Heart left ventricle (tissue), 16 donors: ENCODE measurements around the gene BTN1A1. TPM values are rescaled to one million over a fixed set of nuclear protein-coding genes. Genes with fewer than 3 reads are reported as not detected.

Experiments used
- ATAC-seq, 4 donors: fragments of 200-7000 bp; cut with Tn5 transposase; one replicate each; pipeline ENCODE4 v1.9.1; 2020 to 2022; ENCODE audit warnings: moderate library complexity in 4 of 4, mild to moderate bottlenecking in 3 of 4, moderate number of reproducible peaks in 1 of 4
- DNase-seq, 5 donors: peaks; one replicate each; pipeline ENCODE4 v3.0.0-alpha.2; 2020
- H3K27ac ChIP-seq, 12 donors: fragments of 200-600 bp; sonication (generic) in 4 of 12; one replicate each; pipeline versions ENCODE4 v1.5.0 to v1.8.0; 2016 to 2022; ENCODE audit warnings: mild to moderate bottlenecking in 2 of 12
- H3K27me3 ChIP-seq, 9 donors: fragments of 200-600 bp; sonication (generic) in 2 of 9; one replicate each; pipeline versions ENCODE4 v1.5.1 to v1.8.0; 2016 to 2022; ENCODE audit warnings: mild to moderate bottlenecking in 3 of 9
- H3K36me3 ChIP-seq, 9 donors: fragments of 200-600 bp; sonication (generic) in 2 of 9; one replicate each; pipeline versions ENCODE4 v1.5.0 to v1.8.0; 2018 to 2022; ENCODE audit warnings: mild to moderate bottlenecking in 2 of 9
- H3K4me1 ChIP-seq, 12 donors: fragments of 200-600 bp; sonication (generic) in 4 of 12; one replicate each; pipeline versions ENCODE4 v1.5.0 to v1.8.0; 2016 to 2022; ENCODE audit warnings: mild to moderate bottlenecking in 3 of 12
- H3K4me3 ChIP-seq, 12 donors: fragments of 200-600 bp; sonication (generic) in 4 of 12; one replicate each; pipeline versions ENCODE4 v1.5.0 to v1.8.0; 2017 to 2022; ENCODE audit warnings: mild to moderate bottlenecking in 9 of 12, moderate library complexity in 4 of 12
- H3K9me3 ChIP-seq, 12 donors: fragments of 200-600 bp; sonication (generic) in 4 of 12; one replicate each; pipeline versions ENCODE4 v1.5.0 to v1.8.0; 2016 to 2022; ENCODE audit warnings: mild to moderate bottlenecking in 1 of 12
- POLR2A ChIP-seq, 2 donors: fragments of 450-650 bp; IDR thresholded peaks; one replicate each; pipeline ENCODE4 v1.6.1; 2017; ENCODE audit warnings: antibody characterized with exemption in 2 of 2, mild to moderate bottlenecking in 2 of 2, moderate library complexity in 2 of 2
- WGBS, 4 donors: extraction: QIAGEN DNeasy Blood & Tissue Kit in 2 of 4; methylation state at CpG; one replicate each; pipeline versions ENCODE4 v1.1.5 to v1.1.7; 2013 to 2018; 5-methylcytosine and 5-hydroxymethylcytosine counted together
- intact Hi-C, 10 donors: fragments of 100-400 bp; cut with DNase I; formaldehyde crosslinking; loops; one replicate each; pipeline versions ENCODE4 v1.11.1 to v1.14.2; 2022
- polyA plus RNA-seq, 2 donors: library from polyadenylated mRNA; stranded (reverse); fragments of 200-250 nt; gene quantifications; one replicate each; pipeline ENCODE4 v1.2.3, GENCODE V29; 2013
- total RNA-seq, 9 donors: library from RNA; depleted of rRNA in 2 of 9; stranded (reverse); fragments of >200 nt in 2 of 9; fragmentation: NEBNext Ultra II Directional in 3 of 9; extraction: Animal tissue kit (Norgen Biotek cat#: 25700) in 3 of 9; gene quantifications; one replicate each; pipeline versions ENCODE4 v1.1.0 to v1.2.4, GENCODE V29; 2016 to 2023
- TF ChIP-seq, protein P1 (sequence below), 12 donors: fragments of 200-600 bp; sonication (generic) in 4 of 12; IDR thresholded peaks; one replicate each; pipeline versions ENCODE4 v1.5.0 to v1.8.0; 2018 to 2022; ENCODE audit warnings: antibody characterized with exemption in 12 of 12, mild to moderate bottlenecking in 5 of 12
- donor health status: ischemic (EF 13 %, LVEDD 7.1; RV severe dilation, severe dysfunction).
- donor health status: healthy with polysubstance abuse.
- donor health status: DM: no; HTN: yes; CAD: no.
- donor health status: DM: no; HTN: no; CAD: no.
- donor health status: ischemic (EF 25% LVEDD 6.9; RV normal size, moderate dysfunction).
- donor health status: ischemic (EF 25% LVEDD 5.7; RV mildly dilated, moderate dysfunction).
- donor health status: healthy.
- donor health status: DM: yes; HTN: yes; CAD: no.
- donor health status: ischemic (EF 35%, LVEDD 5.7; RV mildly dilated, moderate dysfunction).
- donor health status: nonischemic (EF 11% LVEDD 7.7; RV severe dilation, severe dysfunction).
- donor health status: DM: yes; HTN: yes; CAD: no.
- donor health status: PGD.
- donor health status: ischemic (EF 29% LVEDD 5.4; RV normal size, mild dysfunction).
- donor health status: nonischemic (EF 23%, LVEDD 6.1; RV moderate dilation, normal function).

Gene BTN1A1
- total and polyA plus RNA-seq, 11 donors = not detected

DNA sequence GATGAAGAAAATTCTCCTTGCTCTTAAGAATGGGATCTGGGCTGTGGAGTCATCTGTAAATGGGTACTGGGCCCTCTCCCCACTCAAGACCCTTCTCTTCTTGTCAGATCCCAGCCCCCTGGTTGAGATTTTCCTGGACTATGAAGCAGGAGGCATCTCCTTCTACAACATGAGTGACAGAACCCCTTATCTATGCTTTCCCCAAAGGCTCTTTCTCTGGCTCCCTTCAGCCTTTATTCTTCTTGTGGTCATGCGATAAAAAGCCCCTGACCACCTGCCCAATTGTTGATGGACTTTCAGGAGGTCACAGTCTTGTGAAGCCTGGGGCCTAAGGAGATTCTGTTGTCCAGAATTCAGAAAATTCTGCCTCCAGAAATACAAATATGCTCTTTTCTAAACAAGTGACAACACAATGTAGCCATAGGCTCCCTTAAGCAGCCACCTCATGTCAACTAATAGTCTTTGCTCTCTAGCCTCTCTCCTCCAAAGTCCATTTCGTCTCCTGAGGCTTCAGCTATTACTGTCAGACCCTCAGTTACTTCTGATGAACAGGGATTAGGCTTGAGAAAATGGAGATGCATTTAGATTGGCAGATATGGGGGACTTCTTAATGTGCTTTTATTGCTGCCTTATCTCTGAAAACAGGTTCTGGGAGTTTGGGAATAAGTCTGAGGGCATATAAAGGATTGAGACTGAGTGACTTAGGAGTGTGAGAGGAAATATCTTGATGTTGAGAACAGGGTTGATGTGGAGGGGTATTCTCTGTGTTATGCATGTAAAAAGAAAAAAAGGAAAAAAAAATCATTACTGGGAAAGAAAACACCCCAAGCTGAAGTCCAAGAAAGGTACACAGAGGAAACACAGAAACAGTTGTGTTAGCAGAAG, 21.8 kb upstream of the BTN1A1 start:
- H3K36me3 ChIP-seq = no peaks in the 10 kb centered on the region
- TF ChIP-seq, protein P1, sequence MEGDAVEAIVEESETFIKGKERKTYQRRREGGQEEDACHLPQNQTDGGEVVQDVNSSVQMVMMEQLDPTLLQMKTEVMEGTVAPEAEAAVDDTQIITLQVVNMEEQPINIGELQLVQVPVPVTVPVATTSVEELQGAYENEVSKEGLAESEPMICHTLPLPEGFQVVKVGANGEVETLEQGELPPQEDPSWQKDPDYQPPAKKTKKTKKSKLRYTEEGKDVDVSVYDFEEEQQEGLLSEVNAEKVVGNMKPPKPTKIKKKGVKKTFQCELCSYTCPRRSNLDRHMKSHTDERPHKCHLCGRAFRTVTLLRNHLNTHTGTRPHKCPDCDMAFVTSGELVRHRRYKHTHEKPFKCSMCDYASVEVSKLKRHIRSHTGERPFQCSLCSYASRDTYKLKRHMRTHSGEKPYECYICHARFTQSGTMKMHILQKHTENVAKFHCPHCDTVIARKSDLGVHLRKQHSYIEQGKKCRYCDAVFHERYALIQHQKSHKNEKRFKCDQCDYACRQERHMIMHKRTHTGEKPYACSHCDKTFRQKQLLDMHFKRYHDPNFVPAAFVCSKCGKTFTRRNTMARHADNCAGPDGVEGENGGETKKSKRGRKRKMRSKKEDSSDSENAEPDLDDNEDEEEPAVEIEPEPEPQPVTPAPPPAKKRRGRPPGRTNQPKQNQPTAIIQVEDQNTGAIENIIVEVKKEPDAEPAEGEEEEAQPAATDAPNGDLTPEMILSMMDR (IDR thresholded peaks at IDR 0.05) = no peak
- TF ChIP-seq POLR2A (IDR thresholded peaks at IDR 0.05) = no peak
- no peak overlapping the region for H3K4me3 ChIP-seq
- no peaks in the 10 kb centered on the region for H3K9me3 ChIP-seq
- ATAC-seq (no peak), DNase-seq (no peak)
- 91 to 100% (median 95%) methylated on average over 2 of the region's 2 CpGs for WGBS, 4 donors
- intact Hi-C loops = loop anchor here in 2 of 10 donors (5.0 kb wide), 1 partner anchor 39 kb away; no protein-coding TSS in a partner anchor
- no peaks in the 10 kb centered on the region for H3K27me3 ChIP-seq
- H3K27ac ChIP-seq = peak overlapping the region in 4 of 12 donors; percentile 20 to 97 (median 46)
- H3K4me1 ChIP-seq = peaks cover 0 to 70% (median 7%) of the 10 kb centered on the region in 12 donors

- ATAC-seq (no peak), DNase-seq (no peak)
- WGBS, 4 donors = 73 to 84% (median 76%) methylated on average over 3 of the region's 3 CpGs
- TF ChIP-seq, protein P1 (IDR thresholded peaks at IDR 0.05) = no peak
- no peak for TF ChIP-seq POLR2A (IDR thresholded peaks at IDR 0.05)
- H3K36me3 ChIP-seq = no peaks in the 10 kb centered on the region
- H3K9me3 ChIP-seq = no peaks in the 10 kb centered on the region
- peak overlapping the region in 2 of 12 donors; percentile 15 to 97 for H3K27ac ChIP-seq
- no peaks in the 10 kb centered on the region for H3K27me3 ChIP-seq
- H3K4me3 ChIP-seq = no peak overlapping the region
- intact Hi-C loops = loop anchor here in 2 of 10 donors (5.0 kb wide), 1 partner anchor 38 kb away; no protein-coding TSS in a partner anchor
- H3K4me1 ChIP-seq = peaks cover 0 to 67% (median 7%) of the 10 kb centered on the region in 12 donors
These were observed 21.2 kb upstream of the BTN1A1 start for GRCh38 chr6:26478985-26479278.

DNA sequence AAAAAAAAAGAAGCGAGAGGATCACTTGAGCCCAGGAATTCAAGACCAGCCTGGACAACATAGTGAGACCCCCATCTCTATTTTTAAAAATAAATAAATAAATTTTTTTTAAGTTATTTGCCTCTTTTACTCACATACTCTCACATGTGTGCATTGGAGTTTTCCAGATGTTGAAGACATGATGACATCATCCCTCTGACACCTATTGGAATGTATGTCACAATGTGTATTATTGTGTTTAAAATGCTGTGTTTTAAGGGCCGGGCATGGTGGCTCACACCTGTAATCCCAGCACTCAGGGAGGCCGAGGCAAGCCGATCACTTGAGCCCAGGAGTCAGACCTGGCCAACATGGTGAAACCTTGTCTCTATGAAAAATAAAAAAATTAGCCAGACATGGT, 17.8 kb upstream of the BTN1A1 start:
- TF ChIP-seq POLR2A (IDR thresholded peaks at IDR 0.05) = no peak
- TF ChIP-seq, protein P1 (IDR thresholded peaks at IDR 0.05) = no peak
- 93 to 96% (median 95%) methylated on average over 4 of the region's 4 CpGs for WGBS, 4 donors
- H3K27me3 ChIP-seq = no peaks in the 10 kb centered on the region
- no peak for DNase-seq
- peaks cover 0 to 4% (median 0%) of the 10 kb centered on the region in 12 donors for H3K9me3 ChIP-seq
- intact Hi-C loops = no loop called here
- no peak overlapping the region for H3K4me3 ChIP-seq
- no peaks in the 10 kb centered on the region for H3K36me3 ChIP-seq
- no peak overlapping the region for H3K27ac ChIP-seq
- ATAC-seq = no peak
- H3K4me1 ChIP-seq = peaks cover 0 to 37% (median 0%) of the 10 kb centered on the region in 12 donors

- no peaks in the 10 kb centered on the region for H3K36me3 ChIP-seq
- peaks cover 0 to 23% (median 0%) of the 10 kb centered on the region in 12 donors for H3K4me1 ChIP-seq
- H3K27ac ChIP-seq = no peak overlapping the region
- WGBS, 4 donors = 89 to 94% (median 91%) methylated on average over 3 of the region's 3 CpGs
- peaks cover 0 to 12% (median 0%) of the 10 kb centered on the region in 12 donors for H3K9me3 ChIP-seq
- intact Hi-C loops = no loop called here
- no peak for TF ChIP-seq POLR2A (IDR thresholded peaks at IDR 0.05)
- TF ChIP-seq, protein P1 (IDR thresholded peaks at IDR 0.05) = no peak
- DNase-seq = no peak
- H3K4me3 ChIP-seq = no peak overlapping the region
- no peaks in the 10 kb centered on the region for H3K27me3 ChIP-seq
- ATAC-seq = no peak
These were observed 16.4 kb upstream of the BTN1A1 start for GRCh38 chr6:26483727-26484126.
